Measurements from ENCODE around the gene MADD. TPM values are rescaled to one million over a fixed set of nuclear protein-coding genes. Genes with fewer than 3 reads are reported as not detected.

Gene MADD
- total RNA-seq, 1 experiment from 2014 or later = 41.0 TPM

DNA sequence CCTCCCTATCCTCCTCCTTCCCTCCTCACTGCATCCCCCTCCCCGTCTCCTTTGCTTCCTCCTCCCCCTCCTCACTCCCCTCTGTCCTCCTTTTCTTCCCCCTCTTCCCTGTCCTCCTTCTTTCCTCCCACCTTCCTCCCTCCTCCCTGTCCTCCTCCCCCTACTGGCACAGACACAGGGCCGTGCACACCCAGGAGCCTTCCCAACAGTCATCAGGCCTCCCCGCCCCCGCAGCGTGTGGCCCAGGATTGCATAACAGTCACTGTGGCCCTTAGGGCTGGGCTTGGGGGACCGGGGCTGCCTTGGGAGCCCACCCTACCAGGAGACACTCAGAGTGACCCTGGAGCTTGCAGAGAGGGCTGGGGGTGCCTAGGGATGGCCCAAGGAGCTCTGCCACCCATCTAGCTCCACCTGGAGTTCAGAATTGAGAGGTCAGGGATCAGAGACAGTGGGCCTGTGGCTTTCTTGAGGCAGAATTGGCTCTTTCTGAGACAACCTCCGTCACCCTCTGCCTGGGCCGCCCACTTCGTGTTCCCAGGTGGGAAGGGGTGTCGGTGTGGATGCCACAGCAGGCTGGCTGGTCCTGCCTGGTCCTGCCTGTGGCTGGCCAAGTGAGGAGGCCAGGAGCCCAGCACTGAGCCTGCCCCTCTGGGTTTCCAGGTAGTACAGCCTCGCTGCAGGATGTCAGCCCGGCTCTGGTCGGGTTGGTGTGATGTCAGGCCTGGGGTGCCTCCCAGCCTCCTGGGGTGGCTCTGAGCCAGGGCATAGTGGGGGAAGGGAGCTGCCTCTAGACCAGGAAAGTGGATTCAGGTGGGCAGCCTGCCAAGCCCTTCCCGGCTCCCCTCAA lies 106.8 kb downstream of the MADD start:
- H2BK5ac ChIP-seq (ENCODE audit: insufficient read length, low read length) = no peak overlapping the region
- no peaks in the 10 kb centered on the region for H3K79me2 ChIP-seq (ENCODE audit: insufficient read depth, low read length)
- no peaks in the 10 kb centered on the region for H4K20me1 ChIP-seq (ENCODE audit: control insufficient read depth, insufficient read depth, insufficient read length)
- peak overlapping the region; percentile 51 for H3K18ac ChIP-seq (ENCODE audit: insufficient read length, low read depth, low read length)
- H3K14ac ChIP-seq (ENCODE audit: insufficient read depth, low read length) = no peak overlapping the region
- H4K8ac ChIP-seq (replicated peaks; ENCODE audit: insufficient read length, low read depth, low read length) = no peak overlapping the region
- H2BK12ac ChIP-seq (ENCODE audit: insufficient read length, low read depth, low read length) = no peak overlapping the region
- H3K23ac ChIP-seq (ENCODE audit: insufficient read length, low read depth, low read length) = no peak overlapping the region
- H3K9ac ChIP-seq (ENCODE audit: extremely low read depth, insufficient read length, low read length) = no peak overlapping the region
- no peak overlapping the region for H3T11ph ChIP-seq (ENCODE audit: low read length)
- no peak overlapping the region for H3K4ac ChIP-seq (ENCODE audit: low read depth, low read length)
- no peaks in the 10 kb centered on the region for H3K23me2 ChIP-seq (ENCODE audit: insufficient read length, low read depth, low read length, poor library complexity, severe bottlenecking)
- no peak overlapping the region for H3K4me2 ChIP-seq (ENCODE audit: insufficient read depth, insufficient read length, low read length)
- WGBS (ENCODE audit: extremely low coverage, insufficient read length, low lambda C conversion rate) = no CpG with 5 or more reads among the region's 14 CpGs
- TF ChIP-seq, protein P1, sequence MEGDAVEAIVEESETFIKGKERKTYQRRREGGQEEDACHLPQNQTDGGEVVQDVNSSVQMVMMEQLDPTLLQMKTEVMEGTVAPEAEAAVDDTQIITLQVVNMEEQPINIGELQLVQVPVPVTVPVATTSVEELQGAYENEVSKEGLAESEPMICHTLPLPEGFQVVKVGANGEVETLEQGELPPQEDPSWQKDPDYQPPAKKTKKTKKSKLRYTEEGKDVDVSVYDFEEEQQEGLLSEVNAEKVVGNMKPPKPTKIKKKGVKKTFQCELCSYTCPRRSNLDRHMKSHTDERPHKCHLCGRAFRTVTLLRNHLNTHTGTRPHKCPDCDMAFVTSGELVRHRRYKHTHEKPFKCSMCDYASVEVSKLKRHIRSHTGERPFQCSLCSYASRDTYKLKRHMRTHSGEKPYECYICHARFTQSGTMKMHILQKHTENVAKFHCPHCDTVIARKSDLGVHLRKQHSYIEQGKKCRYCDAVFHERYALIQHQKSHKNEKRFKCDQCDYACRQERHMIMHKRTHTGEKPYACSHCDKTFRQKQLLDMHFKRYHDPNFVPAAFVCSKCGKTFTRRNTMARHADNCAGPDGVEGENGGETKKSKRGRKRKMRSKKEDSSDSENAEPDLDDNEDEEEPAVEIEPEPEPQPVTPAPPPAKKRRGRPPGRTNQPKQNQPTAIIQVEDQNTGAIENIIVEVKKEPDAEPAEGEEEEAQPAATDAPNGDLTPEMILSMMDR (conservative IDR thresholded peaks at IDR 0.05) = peak; percentile 34; the same call in 2 of the 3 replicates
- no peak overlapping the region for H3K27ac Mint-ChIP-seq
- no peak overlapping the region for H2BK15ac ChIP-seq (ENCODE audit: low read depth, low read length)
- H3K27me3 Mint-ChIP-seq (ENCODE audit: low read depth) = no peaks in the 10 kb centered on the region
- no peak overlapping the region for H3K4me3 Mint-ChIP-seq
- no peaks in the 10 kb centered on the region for H3K27me3 ChIP-seq (ENCODE audit: insufficient read depth, low read length)
- no peaks in the 10 kb centered on the region for H3K9me3 Mint-ChIP-seq
- H2BK120ac ChIP-seq (ENCODE audit: low read depth, low read length, poor library complexity, severe bottlenecking) = no peak overlapping the region
- H2AK5ac ChIP-seq (ENCODE audit: insufficient read length, low read length) = no peak overlapping the region
- H3K79me1 ChIP-seq (ENCODE audit: insufficient read depth, low read depth, low read length, poor library complexity, severe bottlenecking) = no peaks in the 10 kb centered on the region
- H4K91ac ChIP-seq (ENCODE audit: insufficient read length, low read depth, low read length) = no peak overlapping the region
- H2AFZ ChIP-seq (ENCODE audit: low read length) = no peak overlapping the region
- no peak overlapping the region for H3K56ac ChIP-seq (ENCODE audit: insufficient read length, low read depth, low read length)
- no peak overlapping the region for H2BK20ac ChIP-seq (ENCODE audit: low read depth, low read length, poor library complexity, severe bottlenecking)
- H3K36me3 Mint-ChIP-seq (ENCODE audit: insufficient read depth in 1 of 3, low read depth in 3 of 3) = no peaks in the 10 kb centered on the region
- H3K27ac ChIP-seq (ENCODE audit: insufficient read length, low read depth, low read length) = no peak overlapping the region
- H3K4me1 Mint-ChIP-seq = peaks cover 3 to 4% of the 10 kb centered on the region in 2 experiments; a peak in 3 of 4 replicates
- H3K9me3 ChIP-seq (ENCODE audit: control insufficient read depth, low read depth, low read length) = no peaks in the 10 kb centered on the region
- no peak for DNase-seq
- H4K5ac ChIP-seq (ENCODE audit: insufficient read length, low read depth, low read length) = no peak overlapping the region
- H3K4me1 ChIP-seq (ENCODE audit: insufficient read depth, low read length) = no peaks in the 10 kb centered on the region
